ENCODE results near the gene ZMPSTE24.

The ZMPSTE24 gene

DNA sequence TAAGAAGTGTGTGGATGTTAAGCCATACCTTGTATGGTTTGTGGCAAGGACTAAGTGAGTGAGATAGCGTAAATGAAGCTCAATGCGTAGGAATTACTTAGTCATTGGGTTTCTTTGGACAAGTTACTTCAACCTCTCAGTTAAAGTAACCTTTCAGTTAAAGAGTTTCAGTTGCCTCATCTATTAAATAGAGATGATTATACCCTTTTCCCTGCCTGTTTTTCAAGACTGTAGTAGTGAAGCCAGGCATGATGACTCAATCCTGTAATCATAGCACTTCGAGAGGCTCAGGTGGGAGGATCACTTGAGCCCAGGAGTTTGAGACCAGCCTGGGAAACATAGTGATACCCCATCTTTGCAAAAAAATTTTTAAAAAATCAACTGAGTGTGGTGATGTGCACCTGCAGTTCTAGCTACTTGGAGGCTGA, 6.3 kb downstream of the ZMPSTE24 start:
- DNase-seq (ENCODE audit: low spot score), result no peak

DNA sequence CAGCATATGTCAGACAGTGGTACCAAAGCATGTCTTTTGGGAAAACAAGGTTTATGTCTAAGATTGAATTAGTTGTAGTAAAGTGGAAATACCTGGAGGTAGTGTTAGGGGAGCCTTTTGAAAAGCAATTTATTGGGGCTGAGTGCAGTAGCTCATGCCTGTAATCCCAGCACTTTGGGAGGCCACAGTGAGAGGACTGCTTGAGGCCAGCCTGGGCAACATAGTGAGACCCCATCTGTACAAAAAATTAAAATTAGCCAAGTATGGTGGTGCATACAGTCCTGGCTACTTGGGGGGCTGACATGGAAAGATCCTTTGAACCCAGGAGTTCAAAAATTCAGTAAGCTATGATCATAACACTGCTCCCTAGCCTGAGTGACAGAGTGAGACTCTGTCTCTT, 7.3 kb downstream of the ZMPSTE24 start:
- no peak for DNase-seq (ENCODE audit: low spot score)

DNA sequence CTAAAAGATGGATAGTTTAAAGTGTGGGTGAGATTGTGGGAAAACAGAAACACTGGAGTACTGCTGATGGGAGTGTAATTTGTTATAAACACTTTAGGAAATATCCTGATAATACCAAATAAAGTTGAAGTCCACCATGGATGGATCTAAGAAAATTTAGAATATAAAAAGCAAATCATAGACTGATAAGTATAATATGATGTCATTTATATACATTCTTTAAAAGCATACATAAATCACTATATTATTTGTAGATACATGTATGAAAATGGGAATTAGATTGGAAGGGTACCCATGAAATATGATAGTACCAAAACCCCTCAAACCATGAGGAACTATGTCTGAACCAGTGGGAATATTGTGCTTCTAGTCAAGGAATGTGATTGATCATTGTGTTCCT, 7.9 kb downstream of the ZMPSTE24 start:
- DNase-seq (ENCODE audit: low spot score), result no peak

DNA sequence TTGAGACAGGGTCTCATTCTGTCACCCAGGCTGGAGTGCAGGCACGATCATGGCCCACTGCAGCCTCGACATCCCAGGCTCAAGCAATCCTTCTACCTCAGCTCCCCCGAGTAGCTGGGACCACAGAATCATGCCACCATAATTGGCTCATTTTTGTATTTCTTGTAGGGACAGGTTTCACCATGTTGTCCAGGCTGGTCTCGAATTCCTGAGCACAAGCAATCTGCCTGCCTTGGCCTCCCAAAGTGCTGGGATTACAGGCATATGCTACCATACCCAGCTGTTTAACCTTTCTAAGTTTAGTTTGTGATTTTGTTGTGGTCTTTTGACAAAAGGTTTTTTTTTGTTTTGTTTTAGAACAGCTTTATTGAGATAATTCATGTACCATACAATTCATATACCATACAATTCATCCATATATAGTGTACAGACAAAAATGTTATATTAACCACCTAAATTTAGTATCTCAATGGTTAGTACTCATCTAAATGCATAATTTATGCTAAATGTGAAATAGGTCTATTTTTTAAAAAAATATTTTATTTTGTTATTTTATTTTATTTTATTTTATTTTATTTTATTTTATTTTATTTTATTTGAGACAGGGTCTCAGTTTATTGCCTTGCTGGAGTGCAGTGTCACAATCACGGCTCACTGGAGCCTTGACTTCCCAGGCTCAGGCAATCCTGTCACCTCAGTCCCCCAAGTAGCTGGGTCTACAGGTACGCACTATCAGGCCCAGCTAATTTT, 8.9 kb downstream of the ZMPSTE24 start:
- DNase-seq (ENCODE audit: low spot score), result no peak

DNA sequence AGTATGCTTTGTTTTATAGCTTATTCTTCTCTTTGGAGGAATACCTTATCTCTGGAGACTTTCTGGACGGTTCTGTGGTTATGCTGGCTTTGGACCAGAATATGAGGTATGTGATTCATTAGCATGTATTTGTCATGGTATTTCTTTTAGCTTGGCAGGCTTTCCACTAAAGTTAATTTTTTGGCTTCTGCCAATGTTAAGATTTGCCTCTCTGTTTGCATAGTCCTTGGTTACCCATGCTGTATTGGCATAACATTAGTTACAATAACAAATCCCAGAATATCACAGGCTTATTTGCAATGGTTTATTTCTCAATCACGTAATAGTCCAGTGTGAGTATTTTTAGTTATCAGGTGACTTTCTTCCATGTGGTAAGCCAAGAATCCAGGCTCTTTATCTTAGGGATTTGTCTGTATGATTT, 9.7 kb downstream of the ZMPSTE24 start:
- no peak for DNase-seq (ENCODE audit: low spot score)

DNA sequence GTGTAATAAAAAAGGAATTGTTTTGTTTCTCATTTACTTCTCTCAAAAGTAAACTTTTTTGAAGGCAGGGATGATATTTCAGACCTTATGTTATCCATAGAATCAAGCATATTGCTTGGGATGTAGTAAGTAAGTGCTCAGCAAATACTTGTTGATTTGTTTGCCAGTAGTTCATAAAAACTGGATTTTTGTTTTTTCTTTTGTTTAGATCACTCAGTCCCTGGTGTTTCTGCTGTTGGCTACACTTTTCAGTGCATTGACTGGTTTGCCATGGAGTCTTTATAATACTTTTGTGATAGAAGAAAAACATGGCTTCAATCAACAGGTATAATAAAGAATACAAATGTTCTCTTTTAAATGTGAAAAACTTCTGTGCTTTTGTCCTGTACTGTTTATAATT, 10.2 kb downstream of the ZMPSTE24 start:
- DNase-seq (ENCODE audit: low spot score), result no peak

DNA sequence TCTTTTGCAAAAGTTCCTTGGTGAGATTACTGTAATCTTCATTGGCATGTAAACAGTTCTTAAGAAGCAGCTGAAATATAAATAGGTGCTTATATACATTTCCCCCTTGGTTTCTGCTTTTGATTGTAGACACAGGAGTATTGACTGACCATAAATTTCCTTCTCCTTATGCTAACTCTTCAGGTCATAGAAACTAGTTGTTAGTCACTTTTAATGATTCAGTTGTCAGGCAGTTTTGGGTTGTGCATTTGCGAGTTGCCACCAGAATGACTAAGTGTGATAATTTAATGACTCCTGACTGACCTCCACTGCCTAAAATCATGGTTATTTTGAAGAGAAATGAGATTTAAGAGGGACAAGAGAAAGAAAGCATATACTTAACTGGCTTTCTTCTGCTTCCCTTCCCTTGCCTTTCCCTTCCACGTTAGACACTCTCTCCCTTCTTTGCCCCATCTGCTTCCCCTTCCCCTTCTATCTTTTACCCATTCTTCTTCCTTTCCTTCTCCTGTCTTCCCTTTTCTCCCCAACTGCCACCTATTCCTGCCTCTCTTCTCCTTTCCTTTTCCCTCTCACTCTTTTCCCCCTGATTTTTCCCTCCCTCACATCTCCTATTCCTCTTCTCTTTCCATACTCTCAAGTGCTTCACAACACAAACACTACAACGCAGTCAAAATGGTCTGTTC, 12.3 kb downstream of the ZMPSTE24 start:
- DNase-seq (ENCODE audit: low spot score), result no peak

DNA sequence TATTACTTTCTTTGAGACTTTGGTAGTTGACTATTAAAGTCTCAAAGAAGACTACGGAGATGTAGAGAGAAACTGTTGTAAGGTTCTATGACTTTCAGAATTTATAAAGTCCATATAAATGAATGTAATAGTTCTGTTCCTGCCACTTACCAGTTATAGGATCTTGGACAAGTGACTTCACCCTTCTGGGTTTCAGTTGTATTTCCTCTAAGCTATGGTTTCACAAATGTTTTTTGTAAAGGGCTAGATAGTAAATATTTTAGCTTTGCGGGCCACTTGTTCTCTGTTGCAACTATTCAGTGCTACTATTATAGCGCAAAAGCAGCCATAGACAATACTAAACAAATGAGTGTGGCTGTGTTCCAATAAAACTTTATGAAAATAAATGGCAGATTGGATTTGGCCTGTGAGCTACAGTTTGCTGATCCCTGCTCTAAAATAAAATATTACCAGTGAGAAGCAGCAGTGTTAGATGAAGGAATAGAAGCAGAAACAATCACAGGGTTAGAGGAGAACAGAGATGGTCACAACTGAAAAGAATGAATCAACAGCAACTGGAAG, 14.7 kb downstream of the ZMPSTE24 start:
- DNase-seq (ENCODE audit: low spot score), result no peak

DNA sequence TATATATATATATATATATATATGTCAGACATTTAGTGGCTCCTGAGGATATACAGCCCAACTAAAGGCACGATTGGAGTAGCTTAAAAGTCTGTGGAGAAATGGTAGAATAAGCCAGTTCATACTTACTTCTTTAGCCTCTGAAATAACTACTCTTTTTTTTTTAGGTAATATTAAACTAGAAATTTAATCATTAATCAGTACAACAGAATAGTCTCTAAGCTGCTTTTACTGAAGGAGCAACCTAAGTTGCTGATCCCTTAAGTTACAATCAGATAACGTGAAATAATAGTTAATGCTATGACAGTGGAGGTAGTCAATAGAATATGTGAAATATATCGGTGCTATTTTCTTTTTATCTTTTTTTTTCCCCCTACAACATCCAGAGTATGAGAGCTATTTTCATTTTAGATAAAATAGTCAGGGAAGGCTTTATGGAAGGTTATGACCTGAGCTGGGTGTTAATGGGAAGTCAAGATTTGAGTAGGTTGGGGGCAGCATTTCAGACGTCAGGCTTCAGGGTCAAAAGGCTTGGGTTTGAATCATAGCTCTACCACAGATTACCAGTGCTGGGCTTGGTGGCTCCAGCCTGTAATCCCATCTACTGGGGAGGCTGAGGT, 15.6 kb downstream of the ZMPSTE24 start:
- DNase-seq (ENCODE audit: low spot score), result no peak

DNA sequence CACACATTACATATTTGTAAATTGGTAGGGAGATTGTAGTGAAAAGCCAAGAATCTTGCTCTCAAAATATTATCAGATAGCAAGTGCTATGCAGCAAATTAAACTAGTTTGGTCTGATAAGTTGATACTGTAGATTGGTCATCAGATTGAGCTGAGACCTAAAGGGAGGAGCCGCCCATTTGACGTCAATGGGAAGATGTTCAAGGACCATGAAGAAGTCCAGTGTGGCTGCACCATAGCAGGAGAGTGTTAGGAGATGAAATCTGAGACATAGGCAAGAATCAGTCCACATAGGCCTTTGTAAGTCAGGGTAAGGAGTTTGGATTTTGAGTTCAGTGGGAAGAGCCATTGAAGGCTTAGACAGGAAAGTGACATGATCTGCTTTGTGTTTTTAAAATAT, 16.3 kb downstream of the ZMPSTE24 start:
- DNase-seq (ENCODE audit: low spot score), result no peak

DNA sequence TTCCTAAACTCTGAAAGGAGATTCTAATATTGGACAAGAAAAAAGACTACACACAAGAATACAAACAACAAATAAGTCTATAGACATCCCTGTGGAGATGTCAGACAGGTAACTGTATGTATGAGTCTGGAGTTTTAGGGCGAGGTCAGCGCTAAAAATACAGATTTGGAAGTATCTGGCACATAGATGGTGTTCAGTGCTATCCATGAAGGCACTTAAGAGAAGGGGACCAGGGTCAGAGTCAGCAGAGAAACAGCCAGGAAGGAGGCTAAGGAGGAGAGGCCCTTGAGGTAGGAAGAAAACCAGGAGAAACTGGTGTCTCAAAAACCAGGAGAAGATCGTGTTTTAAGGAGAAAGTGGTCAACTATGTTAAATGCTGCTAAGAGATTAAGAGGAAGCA, 18.1 kb downstream of the ZMPSTE24 start:
- DNase-seq (ENCODE audit: low spot score), result no peak

DNA sequence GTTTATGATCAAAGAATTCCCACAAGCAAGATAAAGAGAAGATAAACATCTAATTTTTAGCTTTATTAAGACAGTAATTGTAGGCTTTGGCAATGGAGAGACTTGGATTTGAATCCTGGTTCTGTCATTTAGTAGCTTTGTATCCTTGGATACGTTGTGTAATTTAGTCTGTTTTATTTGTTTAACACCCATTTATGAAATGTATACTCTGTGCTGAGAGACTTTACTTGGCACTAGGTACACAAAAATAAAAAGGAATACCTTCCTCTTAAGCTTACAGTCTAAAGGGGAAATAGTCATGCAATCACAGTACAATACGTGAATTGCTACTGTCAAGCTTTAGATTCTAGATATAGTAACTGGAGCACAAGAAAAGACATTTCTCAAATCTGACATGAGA, 23.8 kb downstream of the ZMPSTE24 start:
- DNase-seq (ENCODE audit: low spot score), result no peak

DNA sequence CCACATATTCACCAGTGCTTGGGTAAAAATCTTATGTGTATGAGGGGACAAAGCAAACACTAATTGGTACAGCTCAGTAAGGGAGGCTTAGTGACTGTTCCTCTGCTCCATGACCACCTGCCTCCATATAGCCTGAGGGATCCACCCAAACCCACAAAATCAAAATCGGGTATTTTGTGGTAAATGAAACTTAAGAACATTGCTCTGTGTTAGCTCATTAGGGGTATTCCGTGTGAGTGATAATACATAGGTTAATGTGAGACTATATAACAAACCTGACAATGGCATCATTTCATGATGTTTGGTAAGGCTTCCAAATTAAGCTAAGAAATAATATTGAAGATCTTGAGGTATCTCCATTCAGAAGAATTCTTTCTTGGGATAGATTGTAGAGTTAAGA, 33.3 kb downstream of the ZMPSTE24 start:
- DNase-seq (ENCODE audit: low spot score), result no peak

DNA sequence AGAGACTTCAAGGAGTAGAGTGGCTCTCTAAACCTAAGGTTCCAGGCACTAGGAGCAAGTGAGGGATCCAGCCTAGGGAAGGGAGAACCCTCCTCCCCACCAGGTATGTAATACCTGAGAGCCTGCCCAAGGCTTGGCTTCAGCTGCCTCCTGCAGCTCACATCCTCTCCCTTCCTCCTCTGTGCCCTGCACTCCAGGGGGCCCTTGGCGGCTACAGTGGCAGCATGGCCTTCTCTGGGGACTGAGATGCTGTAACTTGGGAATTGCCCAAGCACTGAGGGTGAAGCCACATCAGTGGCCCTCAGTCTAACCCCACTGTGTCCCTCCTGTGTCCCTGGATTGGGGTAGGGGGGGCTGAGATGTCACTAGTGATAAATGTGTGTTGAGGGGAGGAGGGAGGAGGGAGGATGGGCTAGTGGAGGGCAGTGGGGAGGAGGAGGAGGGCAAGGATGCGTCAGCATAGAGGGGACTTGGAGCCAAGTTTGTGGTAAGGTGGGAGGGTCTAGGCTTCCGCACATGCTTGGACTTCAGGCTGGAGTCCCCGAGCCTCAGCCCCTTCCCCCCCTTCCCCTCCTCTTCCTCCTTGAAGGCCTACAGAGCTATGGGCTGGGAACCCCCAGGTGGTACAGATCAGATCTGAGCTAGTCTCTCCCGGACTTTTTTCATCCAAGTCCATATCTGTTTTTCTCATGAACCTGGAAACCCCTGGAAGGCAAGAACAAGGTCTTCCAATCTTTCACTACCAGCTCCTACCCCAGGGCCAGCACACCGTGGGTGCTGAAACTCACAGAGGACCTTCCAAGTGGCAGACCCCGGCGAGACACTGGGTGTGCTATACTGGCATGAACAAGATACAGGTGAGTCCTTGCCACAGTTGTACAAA, 41.6 kb downstream of the ZMPSTE24 start:
- DNase-seq (ENCODE audit: low spot score), result no peak

DNA sequence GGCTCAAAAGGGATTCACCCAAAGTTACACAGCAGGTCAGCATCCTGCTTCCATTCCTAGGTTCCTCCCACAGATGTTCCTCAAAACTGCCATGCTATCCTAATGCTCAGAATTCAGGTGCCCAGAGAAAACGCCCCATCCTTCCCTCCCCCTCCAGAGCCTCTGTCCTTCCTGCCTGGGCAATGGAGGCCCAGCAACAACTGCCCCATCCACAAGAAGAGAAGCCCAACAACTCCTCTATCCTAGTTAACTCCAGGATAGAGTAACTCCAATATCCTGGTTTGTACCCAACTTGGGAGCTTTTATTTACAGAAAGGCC, 42.2 kb downstream of the ZMPSTE24 start:
- no peak for DNase-seq (ENCODE audit: low spot score)

DNA sequence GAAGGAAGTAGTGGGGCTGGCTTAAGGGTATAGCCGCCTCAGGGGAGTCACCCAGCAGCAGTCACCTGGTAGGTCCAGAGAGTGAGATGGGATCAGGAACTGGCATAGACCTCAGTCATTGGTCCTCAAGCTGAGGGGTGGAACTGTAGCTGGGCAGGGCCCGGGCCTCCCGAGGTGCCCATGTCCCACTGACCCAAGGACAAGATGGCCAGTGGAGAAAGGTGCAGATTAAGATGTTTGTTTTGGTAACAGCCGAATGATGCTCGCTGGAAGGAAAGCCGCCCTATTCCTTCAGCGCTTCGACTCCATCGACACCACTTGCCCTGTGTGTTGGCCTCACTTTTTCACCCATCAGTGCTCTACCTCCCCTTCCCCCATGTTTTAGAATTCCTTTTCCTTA, 42.6 kb downstream of the ZMPSTE24 start:
- DNase-seq (ENCODE audit: low spot score), result no peak

DNA sequence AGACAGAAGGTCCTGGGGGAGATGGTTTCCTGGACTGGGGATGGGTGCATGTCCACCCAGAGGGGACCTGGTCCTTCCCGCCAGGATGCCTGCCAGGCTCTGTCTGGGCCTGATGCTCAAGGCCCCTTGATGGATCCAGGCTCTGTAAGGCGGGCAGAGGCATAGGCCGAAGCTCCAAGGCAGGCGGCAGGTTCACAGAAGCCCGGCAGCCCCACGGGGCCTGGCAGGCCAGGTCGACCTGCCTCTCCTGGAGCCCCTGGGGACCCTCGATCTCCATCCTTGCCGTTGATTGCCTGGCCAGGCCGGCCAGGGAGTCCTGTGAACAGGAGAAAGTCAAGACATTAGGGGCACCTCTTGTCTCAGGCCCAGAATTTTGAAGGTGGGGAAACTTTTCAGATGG, 43.0 kb downstream of the ZMPSTE24 start:
- DNase-seq (ENCODE audit: low spot score), result no peak

DNA sequence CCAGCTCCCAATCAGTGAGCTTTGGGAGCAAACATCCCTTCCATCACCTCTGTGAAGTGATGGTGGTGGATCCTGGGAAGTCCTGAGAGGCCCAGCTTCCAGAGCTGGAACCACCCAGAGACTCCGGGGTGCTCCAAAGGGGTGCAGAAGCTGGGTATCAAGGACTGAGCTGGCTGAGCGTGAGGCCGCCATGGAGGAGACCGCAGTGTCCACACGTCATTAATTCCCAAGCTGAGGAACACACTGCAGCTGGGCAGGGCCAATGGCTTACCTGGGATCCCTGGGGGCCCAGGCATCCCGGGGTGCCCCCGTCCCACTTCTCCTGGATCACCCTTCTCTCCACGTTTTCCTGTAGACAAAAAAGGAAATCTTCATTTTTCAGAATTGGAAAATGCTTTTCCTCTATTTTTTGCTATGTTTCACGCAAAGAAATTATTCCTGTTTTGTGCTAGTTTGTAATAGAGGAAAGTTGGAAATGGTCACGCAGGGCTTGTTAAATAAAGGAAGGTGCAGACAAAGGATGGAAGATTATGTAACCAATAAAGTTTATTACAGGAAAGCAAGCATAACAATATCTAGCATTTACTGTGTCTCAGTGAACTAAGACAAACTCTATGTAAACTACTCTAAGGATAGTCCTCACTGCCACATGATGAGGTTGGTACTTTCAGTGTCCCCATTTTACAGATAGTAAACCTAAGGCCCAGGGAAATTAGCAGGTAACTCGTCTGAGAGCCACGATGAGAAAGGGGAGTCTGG, 43.7 kb downstream of the ZMPSTE24 start:
- no peak for DNase-seq (ENCODE audit: low spot score)

DNA sequence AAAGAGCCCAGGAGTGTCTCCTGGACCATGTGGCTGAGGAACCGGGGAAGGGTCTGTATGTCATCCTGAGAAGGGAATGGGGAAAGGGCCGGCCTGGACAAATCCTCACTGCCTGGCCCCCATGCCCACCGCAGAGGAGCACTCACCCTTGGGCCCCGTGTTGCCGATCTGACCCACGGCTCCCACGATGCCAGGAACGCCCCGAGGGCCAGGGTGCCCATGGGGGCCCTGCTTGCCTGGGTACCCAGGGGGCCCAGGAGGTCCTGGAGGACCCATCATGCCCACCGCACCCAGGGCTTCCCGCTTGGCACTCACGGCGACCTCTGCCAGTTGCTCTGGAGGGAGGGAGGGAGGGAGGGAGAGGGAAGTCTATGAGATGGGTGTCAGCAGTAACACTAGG, 44.4 kb downstream of the ZMPSTE24 start:
- no peak for DNase-seq (ENCODE audit: low spot score)

DNA sequence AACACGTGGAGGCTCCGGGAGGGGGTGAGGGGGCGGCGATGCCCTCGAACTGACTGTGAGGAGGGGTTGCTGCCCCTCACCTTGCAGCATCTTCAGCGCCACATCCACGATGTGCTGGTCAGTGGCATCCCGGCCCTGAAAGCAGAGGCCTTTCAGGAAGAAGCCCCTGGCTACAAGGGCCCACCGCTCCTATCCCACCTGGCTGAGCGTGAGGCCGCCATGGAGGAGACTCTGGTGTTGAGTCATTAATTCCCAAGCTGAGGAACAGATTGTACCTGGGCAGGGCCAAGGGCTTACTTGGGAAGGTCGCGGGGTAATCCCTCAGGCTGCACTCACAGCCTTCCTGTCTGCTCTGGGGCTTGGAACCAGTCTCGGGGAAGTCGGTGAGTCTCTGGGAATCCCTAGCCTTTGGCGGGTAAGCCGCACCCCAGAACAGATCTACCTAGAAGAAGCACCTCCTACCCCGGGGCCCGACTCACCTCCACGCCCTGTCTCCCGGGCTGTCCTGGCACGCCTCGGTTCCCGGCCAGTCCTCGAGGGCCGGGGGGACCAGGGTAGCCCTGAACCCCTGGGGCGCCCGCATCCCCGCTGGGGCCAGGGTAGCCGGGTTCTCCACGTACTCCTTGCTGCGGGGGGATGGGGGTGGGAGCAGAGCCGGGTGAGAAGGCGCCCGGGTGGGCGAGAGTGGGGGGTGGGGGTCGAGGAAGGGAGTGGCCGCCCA, 45.2 kb downstream of the ZMPSTE24 start:
- DNase-seq (ENCODE audit: low spot score), result no peak

DNA sequence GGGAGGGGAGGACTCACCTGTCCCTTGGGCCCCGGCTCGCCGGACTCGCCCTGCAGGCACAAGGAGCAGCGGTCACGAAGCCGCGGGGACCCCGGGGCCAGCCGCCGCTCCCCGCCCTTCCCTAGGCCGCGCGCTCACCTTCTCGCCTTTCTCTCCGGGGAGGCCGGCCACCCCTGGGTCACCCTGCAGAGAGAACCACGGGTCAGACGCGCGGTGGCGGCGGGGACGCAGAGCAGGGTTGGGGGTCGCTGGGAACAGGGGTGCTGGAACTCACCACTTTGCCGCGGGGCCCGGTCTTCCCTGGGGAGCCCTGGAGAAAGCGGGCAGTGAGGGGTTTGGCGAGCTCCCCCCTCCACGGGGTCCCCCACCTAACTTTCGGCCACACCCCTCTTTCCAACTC, 45.8 kb downstream of the ZMPSTE24 start:
- no peak for DNase-seq (ENCODE audit: low spot score)
